Stimulated activated CD8-positive, alpha-beta memory T cell treated with anti-CD3 and anti-CD28 coated beads, Interleukin-2, amount 100 ng/mL, for 48 hours (primary cell): ENCODE results near the gene CAPN2.

Source experiments
- DNase-seq, 2 donors: peaks; one replicate each; pipeline ENCODE4 v3.0.0-alpha.2; 2020; ENCODE audit warnings: low read depth in 2 of 2

The CAPN2 gene

DNA sequence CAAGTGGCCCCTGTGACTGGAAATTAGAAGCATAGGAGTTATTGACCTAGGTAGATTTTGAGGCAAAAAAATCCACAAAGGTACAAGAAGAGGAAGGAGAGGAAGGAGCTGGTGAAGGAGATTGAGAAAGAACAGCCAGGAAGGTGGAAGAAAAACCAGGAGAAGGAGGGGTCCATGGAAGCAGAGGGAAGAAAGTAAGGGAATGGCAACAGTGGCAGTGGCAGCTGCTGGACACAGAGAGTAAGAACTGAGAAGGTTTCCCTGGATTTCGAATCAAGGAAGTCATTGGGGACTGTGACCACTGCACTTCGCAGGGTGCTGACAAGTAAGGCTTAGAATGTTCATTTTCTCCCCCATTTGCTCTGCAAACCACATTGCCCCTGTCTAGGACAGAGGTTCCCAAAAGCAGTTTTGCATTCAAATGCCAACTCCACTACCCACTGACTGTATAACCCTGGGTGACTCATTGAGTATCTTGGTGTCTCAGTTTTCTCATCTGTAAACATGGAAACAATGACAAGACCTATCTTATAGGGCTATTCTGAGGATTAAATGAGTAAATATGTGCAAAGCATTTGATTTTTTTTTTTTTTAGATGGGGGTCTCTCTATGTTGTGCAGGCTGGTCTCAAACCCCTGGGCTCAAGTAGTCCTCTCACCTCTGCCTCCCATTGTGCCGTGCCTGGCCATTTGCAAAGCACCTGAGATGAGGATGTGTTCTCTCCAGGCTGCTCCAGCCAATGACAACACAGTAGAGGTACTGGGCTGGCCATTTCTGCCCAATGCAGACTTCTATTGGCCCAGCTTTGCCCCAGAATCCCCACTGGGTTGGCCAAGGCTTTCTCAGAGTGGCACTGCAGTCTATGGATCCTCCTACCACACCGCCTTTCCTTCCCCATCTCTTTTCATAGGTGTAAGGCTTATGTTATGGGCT lies 9.3 kb upstream of the CAPN2 start:
- DNase-seq = no peak

DNA sequence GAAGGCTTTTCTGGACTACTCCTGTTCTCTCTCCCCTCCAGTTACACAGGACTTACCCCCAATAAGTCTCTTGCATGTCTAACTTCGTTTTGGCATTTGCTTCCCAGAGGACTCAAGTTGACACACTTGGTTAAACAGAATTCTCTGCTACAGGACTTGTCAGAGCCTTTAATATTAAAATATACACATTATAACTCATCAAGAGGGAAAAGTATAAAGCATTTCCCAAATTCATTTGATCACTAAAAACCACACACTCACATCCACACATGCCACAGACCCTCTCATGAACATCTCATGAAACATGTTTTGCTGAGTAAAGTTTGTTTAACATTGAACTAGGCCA lies 8.7 kb upstream of the CAPN2 start:
- no peak for DNase-seq

DNA sequence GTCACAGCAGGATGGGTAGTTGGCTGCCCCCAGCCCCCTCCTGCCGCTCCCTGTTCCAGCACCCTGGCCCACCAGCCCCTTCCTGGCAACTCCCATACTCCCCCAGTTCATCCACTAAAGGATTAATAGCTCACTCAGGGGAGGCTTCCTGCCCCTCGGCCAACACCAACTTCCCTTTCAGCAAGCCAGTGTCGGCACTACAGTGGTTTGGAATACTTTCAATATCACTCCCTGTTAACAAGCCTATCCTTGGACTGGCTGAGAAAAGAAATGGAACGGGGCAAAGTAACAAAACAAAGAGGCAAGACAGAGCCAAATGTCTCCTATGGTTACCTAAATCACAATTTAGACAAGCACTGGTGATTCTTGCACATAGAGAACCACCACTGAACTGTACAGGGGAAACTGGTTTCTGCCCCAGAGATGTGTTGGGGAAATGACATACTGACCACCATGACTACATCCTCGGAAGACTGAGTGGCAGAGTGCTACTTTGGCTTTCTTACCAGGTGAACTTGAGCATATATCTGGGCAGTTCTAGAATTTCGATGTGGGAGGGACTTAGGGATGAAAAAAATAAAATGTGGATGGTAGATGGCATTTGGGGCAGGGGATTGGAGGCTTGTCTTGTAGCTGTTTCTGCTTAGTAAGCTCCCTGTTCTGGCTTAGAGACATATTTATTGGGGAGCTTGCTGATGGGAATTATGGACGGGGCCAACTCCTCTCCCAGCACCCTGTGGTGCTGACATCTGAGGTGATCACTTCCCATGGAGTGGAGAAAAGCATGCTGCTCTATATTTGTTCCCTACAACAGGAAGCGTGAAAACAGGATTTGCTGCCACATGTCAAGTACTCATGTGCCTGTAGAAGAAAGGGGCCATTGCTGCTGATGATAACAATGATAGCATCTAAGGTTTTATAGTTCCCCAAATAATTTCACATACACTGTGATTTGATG lies 7.1 kb upstream of the CAPN2 start:
- DNase-seq = no peak

DNA sequence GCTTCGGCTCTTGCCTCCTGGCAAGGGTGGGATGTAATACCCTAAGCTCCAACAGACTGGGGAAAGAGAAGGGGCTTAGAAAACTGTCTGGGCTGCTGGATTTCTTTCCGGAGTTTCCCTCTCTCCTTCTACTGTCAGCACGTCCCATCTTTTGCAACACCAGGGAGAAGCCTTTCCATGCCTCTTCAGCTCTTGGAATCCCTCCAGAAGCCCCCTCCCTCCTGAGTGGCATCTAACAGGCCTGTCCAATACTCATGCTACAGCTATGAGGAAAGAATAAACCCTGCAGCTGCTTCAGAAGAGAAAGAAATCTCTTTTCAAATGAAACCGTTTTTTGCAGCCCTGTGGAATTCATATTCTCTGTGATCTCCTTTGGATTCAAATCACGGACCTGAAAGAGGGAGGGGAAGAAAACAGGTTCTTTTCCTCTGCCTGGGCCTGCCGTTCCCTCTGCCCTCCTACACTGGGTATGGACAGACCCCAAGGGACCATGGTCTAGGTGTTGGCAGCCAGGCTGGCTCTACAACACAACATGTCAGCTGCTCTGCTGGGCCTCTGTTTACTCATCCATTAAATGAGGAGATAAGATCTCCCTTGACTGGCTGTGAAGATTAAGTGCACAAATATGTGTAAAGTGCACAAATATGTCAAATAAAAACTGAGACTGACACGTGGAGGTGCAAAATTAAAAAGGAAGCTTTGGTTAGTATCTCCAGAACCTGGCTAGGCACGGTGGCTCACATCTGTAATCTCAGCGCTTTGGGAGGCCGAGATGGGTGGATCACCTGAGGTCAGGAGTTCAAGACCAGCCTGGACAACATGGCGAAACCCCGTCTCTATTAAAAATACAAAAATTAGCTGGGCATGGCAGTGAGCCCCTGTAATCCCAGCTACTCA lies 6.0 kb upstream of the CAPN2 start:
- no peak for DNase-seq

DNA sequence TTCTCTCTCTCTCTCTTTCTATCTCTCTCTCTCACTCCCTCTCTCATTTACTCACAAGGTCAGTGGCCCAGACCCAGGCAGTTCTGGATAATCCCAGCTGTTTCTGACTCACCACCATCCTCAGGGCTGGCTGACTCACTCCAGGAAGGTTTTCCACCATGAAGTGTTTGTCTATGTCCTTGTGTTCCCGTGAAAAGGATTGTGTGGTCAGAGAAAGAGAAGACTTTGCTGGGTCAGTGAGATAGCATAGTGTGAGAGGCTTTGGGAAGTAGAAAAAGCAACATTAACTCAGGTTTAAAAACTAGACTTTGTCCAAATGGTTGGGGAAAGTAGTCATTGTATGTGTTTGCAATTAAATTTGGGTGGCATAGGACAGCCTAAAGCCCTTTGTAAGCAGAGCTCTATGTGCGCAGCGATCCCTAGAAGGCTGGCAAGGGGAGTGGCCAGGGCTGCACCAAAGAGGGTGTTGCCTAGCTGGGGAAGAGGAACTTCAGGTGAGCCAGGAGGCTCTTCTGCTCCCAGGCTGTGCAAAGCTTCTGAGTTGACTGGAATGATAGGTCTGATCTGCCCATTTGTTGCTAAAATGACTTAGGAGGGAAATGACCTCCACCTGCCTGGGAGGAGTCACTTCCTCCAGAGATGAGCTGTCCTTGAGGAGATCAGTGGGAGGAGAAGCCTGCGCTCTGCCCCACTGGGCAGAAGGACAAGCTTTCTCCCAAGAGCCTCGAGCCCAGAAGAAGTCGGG lies 4.9 kb upstream of the CAPN2 start:
- no peak for DNase-seq

DNA sequence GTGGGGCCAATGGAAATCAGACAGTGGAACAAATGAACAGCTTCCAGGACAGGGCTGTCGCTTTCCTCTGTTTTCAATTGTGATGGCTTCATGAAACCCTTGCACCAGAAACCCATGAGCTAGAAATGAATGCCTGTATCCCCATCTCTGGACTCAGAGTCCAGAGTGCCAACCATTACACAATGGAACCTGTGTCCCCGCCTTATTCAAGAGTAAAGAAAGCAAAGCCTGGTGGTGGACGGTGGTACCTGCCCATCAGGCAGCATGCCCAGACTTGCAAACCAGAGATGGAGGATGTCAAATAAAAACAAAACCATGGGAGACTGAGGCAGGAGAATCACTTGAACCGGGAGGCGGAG lies 4.4 kb upstream of the CAPN2 start:
- DNase-seq = no peak

DNA sequence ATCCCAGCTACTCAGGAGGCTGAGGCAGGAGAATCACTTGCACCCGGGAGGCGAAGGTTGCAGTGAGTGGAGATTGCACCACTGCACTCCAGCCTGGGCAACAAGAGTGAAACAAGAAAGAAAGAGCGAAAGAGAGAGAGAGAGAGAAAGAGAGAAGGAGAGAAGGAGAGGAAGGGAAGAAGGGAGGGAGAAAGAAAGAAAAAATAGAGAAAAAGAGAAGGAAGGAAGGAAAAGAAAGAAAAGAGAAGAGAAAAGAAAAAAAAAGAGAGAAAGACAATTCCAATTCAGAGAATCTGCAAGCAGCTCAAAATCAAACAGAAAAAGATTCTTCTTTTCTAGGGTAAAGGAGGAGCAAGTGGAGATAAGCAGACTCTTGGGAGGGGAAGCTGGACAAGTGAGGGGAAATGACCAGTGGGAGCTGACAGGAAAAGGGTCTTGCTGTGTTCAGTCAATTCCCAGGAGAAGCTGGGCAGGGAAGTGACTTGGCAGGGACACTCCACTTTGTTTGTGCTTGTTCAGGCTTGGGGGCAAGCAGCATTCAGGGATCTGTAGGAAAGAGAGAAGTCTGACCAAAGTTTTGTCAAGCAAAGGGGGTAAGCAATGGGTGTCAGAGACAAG lies 3.6 kb upstream of the CAPN2 start:
- no peak for DNase-seq

DNA sequence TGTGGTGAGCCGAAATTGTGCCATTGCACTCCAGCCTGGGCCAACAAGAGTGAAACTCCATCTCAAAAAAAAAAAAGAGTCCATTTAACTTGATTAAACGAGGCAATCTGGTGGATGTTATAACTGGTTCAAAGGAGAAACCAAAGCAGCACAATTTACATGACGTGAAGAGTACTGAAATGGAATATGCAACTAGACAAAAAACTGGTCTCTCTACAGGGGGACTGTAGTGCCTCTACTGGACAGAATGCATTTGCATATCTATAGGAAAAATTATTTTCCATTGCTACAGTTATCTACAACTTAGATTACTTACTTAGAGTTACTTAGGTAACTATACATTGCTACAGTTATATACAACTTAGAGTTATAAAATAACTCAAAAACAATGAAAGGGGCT lies 2.7 kb upstream of the CAPN2 start:
- DNase-seq = no peak

DNA sequence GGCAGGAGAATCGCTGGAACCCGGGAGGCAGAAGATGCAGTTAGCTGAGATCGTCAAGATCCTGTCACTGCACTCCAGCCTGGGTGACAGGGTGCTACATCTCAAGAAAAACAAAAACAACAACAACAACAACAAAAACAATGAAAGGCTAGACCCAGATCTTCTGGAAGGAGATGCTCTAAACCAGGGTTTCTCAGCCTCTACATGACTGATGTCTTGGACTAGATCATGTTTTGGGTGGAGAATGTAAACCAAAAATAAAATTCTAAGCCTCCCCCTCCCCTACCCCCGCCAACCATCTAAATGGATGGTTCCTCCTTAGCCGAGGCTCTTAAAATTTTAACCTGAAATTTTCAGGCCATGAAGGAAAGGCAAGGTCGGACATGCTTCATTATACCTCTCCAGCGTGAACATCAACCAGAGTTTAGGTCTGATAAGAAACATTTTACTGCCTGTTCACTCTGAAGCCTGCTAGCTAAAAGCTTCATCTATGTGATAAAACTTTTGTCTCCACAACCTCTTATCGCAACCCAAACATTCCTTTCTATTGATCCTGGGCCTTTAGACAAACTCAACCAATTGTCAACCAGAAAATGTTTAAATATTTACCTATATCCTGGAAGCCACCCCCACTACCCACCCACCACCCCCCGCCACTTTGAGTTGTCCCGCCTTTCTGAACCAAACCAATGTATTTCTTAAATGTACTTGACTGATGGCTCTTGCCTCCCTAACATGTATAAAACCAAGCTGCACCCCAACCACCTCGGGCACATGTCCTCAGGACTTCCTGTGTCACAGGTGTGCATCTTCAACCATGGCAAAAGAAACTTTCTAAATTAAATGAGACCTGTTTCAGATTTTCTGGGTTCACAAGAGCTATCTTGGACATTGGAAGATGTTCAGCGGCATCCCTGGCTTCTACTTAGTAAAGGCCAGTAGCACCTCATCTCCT lies 1.9 kb upstream of the CAPN2 start:
- no peak for DNase-seq

DNA sequence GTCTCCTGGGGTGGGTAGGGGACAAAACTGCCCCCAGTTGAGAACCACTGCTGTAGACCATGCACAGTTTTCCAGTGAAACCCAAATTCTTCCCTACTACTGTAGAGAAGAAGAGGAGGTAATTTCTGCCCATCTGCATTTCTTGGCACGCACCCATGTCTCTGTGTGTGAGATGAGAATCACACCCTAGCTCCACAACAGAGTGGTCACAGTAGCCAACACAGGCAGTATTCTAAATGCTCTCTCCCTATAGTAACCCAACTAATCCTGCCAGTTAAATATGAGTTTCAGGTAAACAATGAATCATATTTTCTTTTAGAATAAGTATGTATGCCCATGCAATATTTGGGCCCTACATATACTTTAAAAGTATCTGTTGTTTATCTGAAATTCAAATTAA lies 1.2 kb upstream of the CAPN2 start:
- DNase-seq = no peak

DNA sequence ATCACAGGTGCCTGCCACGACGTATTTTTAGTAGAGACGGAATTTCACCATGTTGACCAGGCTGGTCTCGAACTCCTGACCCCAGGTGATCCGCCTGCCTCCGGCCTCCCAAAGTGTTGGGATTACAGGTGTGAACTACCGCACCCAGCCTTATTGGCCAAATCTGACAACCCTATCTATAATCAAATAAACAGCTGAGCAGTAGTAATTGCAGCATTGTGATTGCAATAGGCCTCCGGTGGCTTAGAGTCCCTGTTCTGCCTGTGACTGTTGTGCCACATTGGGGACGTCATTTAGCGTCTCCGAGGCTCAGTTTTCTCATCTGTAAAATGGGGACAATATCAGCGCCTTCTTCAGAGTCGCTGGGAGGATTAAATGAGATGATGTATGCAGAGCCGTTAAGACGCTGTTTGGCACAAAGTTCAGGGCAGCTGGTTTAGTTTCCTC lies 569 bp upstream of the CAPN2 start:
- DNase-seq = no peak

DNA sequence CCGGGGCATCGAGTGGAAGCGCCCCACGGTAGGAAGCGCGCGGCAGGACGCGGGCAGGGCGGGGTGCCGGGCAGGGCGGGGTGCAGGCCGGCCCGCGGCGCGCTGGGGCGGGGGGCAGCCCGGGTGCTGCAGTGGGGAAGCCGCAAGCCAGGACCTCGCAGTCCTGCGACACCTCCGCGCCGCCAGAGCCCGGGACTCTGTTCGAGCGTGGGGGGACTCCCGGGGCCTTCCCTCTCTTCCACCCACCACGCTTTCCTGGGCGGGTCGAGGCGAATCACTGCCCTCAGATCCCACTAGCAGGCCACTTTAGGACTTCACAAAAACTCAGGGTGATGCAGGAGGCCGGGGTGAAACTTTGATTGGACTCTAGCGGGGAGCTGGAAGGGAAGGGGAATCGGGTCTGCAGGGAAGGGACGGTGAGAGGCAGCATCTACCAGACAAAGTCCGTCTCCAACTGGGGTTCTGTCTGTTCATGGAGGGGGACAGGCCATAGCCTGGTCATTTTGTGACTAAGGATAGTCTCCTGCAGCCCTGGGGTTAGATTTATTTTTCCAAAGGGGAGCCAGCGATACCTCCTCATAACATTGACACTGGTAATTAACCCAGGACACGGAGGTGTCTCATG lies 623 bp downstream of the CAPN2 start:
- peak; percentile 26 to 32 for DNase-seq

DNA sequence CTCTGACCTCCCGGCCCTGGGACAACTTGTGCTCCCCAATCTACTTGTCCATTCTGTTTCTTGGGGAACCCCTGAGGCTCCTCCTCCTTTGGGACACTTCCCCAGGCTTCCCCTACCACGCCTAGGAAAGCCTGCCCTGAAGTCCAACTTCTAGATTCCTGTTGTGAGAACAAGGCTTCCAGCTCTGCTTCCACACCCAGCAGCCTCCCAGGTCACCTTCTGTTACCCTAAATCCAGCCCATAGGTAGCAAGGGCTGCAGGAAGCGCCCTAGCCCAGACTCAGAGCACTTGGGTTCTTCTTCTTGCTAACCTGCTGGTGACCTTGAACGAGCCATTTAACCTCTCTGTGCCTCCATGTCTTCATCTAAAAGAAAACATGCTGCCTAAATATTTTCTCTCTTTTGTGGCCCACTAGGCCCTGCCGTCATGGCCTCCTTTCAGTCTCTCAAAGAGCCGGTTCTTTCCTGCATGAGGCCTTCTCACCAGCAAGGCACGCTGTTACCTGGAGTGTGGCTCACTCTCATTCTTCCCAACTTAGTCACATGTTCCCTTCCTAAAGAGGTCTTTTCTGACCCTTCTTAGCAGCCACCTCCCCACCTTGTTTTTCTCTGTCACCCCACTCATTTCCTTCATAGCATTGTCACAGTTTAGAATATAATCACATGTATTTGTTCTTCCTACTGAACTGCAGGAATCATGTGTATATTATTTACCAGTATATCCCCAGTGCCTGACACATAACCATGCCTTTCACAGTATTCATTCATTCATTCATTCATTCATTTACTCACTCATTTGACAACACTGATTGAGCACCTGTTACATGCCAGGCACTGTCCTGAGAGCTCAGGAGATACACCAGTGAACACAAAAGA lies 1.4 kb downstream of the CAPN2 start:
- no peak for DNase-seq

DNA sequence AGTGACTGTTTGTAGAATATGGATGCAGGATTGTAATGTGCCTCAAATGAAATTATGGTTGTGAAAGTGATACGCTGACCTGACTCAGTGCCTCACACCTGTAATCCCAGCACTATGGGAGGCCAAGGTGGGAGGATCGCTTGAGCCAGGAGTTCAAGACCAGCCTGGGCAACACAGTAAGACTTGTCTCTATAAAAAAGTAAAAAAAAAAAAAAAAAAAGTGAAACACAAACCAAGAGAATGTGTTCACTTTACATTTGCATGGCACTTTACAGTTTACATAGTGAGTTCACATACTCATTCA lies 2.0 kb downstream of the CAPN2 start:
- DNase-seq = no peak

DNA sequence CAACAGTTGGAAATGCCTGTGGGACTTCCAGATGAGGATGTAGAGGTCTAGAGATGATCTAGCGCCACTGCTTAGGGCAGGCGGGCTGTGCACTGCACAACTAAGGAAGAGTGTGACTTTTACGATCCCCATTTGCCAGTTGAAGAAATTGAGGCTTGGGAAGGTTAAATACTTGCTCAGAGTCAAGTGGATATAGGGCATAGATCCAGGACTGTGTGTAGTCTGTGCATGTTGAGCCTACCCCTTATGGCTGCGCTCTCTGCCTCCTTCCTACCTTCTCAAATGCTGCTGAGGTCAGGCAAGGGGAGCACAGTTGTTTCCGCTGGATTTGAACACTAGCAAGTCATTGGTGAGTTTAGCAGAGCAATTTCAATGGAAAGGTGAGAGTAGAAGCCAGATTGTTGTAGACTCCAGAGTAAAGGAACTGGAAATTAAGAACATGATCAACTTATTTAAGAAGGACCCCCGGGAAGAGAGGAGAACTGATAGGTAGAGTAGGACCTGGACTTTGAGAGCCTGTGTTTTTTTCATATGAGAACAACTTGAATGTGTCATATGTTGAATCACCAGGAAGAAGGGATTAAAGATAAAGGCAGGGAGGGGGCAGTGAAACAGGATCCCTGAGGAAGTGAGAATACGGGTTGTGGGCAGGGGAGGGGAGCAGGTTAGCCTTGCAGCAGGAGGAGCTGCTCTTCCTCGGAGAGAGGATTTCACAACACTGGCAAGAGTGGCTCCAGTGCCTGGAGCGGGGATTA lies 2.7 kb downstream of the CAPN2 start:
- DNase-seq = no peak

DNA sequence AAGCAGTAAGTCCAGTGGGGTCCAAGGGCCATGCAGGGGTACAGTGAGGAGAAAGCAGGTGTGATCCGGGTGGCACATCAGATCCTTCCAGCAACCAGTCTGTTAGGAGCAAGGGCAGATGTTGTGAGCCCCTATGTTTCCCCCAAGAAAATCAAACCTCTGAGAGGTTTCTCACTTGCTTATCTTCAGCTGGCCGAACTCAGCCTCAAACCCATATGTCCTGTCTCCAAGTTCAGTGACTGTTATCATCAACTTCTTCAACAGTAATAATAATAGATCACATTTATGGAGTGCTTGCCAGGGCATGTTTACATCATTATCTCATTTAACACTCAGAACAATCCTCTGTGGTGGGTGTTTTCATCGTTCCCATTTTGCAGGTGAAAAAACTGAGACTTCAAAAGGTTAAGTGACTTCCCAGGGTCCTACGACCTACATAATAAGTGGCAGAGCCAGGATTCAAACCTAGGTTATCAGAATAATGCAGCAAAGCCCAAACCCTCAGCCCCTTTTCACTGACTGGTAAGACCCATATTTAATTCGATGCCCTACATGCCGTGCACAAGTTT lies 3.3 kb downstream of the CAPN2 start:
- no peak for DNase-seq

DNA sequence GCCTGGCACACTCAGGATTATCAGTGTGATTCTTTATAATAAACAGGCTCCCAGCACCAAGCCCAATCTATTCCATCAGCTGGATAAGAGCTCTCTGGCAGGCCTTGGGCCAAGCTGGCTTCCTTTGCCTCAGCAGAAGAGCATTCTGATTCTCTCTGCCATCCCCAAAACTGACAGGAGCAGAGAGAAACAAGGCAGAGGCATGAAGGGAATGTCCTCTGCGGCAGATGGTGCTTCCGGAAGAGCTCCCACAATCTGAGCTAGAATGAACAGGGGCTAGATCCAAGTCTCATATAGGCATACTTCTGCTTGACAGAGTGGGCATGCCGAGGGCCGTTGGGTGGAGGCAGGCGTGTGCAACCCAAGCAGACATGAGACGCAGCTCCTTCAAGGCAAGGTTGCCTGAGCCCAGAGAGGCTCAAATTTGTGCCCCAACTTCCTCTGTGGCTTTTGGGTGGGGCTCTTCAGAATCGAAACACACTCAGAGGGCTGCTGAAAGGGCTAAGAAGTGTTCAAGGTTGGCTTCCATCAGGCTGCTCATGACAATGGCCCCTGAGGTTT lies 4.0 kb downstream of the CAPN2 start:
- no peak for DNase-seq
